GM21737 (cell line): ENCODE data around the gene HP1BP3.
"Not testable (repeated sequence)": the region's sequence is repeated elsewhere in the genome, so short reads cannot be mapped to it uniquely, and the experiment has no call there.

Experiments used
- ATAC-seq: cut with Tn5 transposase; IDR thresholded peaks from one replicate; pipeline ENCODE4 v1.9.1; 2021; ENCODE audit warnings: mild to moderate bottlenecking, moderate library complexity; ENCODE audit not compliant: unreplicated experiment

Gene HP1BP3, protein sequence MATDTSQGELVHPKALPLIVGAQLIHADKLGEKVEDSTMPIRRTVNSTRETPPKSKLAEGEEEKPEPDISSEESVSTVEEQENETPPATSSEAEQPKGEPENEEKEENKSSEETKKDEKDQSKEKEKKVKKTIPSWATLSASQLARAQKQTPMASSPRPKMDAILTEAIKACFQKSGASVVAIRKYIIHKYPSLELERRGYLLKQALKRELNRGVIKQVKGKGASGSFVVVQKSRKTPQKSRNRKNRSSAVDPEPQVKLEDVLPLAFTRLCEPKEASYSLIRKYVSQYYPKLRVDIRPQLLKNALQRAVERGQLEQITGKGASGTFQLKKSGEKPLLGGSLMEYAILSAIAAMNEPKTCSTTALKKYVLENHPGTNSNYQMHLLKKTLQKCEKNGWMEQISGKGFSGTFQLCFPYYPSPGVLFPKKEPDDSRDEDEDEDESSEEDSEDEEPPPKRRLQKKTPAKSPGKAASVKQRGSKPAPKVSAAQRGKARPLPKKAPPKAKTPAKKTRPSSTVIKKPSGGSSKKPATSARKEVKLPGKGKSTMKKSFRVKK

DNA sequence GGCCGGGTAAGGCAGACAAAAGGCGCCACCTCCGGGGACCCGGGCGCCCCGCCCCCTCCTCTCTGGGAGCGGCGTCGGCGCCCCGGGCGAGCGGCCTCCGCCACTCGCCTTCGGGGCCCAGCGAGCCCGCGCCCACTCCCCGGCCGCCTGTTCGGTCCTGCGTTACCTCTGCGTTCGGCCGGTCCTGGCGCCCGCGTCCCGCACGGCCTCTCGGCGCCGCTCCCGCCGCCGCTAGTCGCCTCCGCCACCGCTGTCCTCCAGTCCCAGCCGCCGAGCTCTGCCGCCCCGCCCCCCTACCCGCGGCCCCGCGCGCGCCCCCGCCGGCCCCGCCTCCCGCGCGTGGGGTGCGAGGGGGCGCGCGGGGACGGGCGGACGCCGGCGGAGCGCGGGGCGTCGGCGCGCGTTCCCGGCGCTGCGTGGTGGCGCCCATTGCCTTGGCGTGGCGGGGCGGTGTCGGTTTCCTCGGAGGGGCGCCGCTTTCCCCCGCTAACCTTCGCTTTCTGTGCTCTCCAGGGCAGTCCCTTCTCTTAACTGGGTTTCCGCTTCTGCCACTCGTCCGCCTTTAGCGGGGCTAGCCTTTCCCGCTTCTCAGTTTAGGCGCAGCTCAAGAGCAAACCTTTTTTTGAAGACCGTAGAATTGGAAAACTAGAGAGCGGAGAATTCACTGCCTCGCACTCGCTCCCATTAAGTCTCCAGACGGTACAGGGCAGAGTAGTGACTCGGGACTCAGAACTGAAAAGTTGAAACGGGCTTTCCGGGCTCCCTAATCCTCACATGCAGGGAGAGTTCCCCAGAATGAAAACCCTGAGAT, at the start of gene HP1BP3:
Gene HP1BP3, minus strand, starts transcription at position 279 of the 811 bp plus-strand sequence. CDS start 6,867 bp downstream, outside the sequence.
- ATAC-seq = peak; percentile 47

DNA sequence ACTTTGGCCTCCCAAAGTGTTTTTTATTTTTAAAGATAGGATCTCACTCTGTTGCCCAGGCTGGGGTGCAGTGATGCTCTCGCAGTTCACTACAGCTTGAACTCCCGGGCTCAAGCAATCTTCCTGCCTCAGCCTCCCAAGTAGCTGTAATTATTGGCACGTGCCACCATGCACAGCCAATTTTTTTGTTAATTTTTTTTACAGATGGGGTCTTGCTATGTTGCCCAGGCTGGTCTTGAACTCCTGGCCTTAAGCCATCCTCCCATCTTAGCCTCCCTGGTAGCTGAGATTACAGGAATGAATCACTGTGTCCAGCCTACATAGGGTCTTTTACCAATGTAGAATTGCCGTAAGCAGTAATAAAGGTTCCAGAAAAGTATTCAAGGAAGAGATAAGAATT, 49.1 kb upstream of the HP1BP3 start:
- no peak for ATAC-seq

DNA sequence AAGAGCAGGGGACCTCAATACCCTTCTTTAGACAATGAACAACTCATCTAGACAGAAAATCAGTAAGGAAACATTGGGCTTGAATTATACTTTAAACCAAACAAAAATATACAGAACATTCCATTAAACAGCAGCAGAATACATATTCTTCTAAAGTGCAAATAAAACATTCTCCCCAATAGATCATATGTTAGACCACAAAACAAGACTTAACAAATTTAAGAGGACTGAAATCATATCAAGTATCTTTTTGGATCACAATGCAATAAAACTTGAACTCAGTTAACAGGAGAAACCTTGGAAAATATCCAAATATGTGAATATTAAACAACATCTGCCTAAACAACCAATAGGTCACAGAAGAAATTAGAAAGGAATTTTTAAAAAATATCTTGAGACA, 47.7 kb upstream of the HP1BP3 start:
- no peak for ATAC-seq

DNA sequence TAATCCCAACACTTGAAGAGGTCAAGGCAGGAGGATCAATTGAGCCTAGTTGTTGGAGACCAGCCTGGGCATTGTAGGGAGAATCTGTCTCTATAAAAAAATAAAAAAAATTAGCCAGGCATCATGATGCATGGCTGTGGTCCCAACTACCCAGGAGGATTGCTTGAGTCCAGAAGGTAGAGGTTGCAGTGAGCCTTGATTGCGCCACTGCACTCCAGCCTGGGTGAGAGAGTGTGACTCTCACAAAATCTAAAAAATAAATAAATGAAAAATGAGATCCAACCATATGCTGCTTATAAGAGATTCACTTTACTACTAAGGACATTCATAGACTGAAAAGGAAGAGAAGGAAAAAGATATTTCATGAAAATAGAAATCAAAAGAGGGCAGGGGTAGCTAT, 47.1 kb upstream of the HP1BP3 start:
- ATAC-seq = no peak

DNA sequence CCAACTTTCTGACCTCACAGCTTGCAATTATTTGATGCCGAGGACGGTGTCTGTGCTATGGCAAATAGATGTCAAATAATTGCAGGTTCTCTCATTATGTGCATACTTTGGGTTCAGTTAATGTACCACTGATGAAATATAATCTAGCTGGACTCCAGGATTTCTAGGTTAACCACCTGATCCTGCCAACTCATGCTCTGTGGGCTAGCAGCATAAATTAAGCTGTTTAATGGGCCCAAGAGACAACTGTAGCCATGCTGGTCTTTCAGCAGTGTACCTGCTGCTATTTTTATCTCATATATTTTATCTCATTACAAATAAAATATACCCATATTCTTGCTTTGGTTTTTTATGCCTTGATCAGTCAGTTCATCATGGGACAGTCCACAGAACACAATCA, 43.3 kb upstream of the HP1BP3 start:
- no peak for ATAC-seq

DNA sequence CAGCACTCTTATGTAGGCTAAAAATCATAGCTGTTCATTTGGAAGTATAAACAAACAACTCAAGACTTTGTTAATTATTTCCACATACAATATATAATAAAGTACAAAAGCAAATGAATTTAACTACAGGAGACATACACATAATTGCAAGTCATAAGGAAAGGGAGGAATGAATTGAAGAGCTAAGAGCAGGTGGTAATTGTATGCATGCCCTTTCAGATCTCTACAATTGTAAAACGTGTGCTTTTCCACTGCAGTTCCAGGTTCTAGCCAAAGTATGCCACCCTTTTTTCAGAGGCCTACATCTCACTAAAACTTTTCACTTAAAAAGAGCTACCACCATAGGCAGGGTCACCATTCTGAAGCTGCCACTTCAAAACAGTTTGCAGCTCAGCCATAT, 42.8 kb upstream of the HP1BP3 start:
- no peak for ATAC-seq

DNA sequence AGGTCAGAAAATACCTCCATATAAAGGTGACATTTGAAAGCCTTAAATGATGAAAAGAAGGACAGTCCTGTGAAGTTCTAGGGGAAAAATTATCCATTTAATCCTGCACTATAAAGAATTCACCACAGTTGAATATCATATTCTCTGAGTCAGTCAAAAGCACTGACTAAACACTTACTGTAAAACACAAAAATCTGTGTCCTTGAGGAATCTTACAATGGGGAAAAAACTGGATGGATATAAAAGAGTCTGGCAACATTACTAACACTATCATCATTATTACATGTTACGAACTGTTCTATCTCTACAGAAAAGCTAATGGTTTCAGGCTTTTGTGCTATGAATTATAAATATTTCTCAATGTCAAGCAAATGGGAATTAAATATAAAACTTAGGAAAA, 42.4 kb upstream of the HP1BP3 start:
- no peak for ATAC-seq

DNA sequence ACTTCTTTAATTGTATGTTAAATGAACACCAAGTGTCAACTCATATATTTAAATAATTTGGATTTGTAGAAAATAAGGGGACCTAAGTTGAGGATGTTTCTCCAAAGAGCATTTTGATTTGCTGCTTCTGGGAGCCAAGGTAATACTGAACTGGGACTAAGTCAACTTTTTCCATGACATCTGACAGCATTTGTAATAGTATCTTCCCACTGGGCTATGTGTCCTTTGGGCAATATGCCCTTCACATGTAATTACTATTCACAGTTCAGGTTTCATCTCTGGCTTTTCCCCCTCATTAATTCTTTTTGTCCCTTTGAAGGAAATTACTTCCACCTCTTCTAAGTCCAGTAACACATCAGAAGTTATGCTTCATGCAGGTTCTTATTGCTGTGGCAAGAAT, 36.7 kb upstream of the HP1BP3 start:
- ATAC-seq = no peak

DNA sequence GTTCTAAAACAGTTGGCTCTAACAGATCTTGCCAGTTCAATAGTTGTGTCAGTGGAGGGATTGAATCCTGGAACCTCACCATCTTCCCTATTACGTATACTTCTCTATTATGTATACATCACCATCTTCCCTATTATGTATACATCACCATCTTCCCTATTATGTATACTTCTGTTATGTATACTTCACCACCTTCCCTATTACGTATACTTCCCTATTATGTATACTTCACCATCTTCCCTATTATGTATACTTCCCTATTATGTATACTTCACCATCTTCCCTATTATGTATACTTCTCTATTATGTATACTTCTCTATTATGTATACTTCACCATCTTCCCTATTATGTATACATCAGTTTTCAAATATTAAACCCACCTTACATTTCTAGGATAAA, 34.4 kb upstream of the HP1BP3 start:
- no peak for ATAC-seq

DNA sequence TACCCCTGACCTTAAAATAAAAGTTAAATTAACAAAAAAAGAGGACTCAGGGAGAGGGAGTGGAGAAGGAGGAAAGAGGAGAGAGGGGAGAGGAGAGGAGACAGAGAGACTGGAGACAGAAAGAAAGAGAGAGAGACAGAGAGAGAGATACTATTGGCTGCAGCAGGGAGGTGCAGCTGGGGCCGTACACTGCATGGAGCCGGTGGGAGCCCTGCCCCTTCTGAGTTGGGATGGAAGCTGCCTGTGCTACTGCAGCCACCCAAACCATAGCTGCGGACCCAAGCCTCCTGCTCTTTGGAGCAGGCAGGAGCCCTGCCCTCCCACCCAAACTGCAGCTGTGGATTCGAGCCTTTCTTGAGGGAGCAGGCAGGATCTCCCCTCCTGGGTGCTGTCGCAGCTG, 32.7 kb upstream of the HP1BP3 start:
- no peak for ATAC-seq

DNA sequence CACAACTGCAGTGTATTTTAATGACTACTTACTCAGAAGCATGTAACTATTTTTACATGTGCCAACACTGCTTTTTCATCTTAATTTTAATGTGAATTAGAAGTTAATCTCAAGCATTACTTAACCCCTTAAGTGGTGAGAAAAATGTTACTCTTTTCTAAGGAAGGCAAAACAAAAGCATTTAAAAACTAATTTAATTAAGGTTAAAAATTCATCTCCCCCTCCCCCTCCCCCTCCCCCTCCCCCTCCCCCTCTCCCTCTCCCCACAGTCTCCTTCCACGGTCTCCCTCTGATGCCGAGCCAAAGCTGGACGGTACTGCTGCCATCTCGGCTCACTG, 27.4 kb upstream of the HP1BP3 start:
- no peak for ATAC-seq

DNA sequence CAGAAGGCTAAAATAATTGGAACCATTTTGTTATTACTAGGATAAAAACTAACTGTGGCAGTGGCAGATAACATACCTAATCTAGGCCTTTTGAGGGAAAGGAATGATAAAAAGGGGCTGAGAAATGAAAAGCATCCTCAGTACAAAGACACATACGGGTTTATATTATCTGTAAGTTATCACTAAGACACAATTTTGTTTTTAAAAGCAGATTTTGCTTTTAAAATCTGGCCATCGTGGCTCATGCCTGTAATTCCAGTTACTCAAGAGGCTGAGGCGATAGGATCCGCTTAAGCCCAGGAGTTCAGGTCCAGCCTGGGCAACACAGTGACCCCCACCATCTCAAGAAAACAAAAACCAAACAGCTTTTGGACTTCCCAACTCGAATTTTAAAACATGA, 24.8 kb upstream of the HP1BP3 start:
- ATAC-seq = no peak

DNA sequence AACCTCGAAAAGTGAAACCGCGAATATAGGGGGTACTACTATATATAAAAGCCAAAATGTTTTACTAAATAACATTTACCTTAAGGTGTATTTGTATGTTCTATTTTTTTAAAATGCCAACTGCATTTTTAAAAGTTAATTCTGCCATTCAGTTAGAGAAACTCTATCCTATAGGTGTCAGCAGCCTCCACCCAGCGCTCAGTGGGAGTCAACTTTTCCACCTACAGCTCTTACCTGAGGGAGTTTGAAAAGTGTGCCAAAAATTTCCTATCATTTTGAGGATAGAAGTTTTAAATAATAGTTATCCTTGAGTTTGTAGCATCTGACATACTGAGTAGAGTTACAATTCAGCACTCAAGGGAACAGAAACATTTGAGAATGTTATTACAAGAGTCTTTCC, 6.1 kb upstream of the HP1BP3 start:
- no peak for ATAC-seq

DNA sequence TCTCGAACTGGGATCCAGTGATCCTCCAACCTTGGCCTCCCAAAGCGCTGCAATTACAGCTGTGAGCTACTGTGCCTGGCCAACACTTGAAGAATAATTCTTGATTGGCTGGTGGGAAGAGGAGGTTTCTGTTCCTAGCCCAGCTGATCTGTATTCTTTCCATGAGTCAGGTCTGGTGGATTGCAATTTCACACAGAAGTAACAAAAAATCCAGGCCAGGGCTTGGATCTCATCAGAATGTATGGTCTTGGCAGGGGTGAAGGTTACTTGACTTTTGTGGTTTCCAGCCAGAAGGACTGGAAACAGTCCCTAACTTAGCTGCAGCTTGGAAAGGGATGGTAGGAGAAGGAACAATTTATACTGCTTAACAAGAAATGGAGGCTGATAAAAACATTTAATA, 5.1 kb upstream of the HP1BP3 start:
- ATAC-seq = no peak

DNA sequence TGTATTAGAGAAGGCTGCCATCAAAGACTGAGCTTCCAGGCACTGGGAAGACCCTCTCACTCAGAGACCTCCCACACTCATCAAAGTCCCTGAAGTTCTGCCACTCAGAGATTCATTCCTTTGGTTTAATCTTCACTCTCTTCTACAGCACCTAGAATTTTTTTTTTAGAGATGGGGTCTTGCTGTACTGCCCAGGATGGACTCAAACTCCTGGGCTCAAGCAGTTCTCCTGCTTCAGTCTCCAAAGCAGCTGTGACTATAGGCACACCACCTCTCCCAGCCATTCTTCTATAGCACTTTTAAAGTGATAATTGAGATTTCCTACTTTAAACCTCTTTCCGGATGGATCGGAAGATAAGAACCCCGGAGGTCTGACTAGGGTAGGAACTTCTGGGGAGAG, 3.7 kb upstream of the HP1BP3 start:
- ATAC-seq = no peak

DNA sequence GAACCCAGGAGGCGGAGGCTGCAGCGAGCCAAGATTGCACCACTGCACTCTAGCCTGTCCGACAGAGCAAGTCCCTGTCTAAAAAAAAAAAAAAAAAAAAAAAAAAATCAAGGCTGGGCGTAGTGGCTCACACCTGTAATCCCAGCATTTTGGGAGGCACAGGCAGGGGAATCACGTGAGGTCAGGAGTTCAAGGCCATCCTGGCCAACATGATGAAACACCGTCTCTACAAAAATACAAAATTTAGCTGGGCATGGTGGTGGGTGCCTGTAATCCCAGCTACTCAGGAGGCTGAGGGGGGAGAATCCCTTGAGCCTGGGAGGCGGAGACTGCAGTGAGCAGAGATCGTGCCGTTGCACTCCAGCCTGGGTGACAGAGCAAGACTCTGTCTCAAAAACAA, 2.5 kb upstream of the HP1BP3 start:
- not testable (repeated sequence) for ATAC-seq

DNA sequence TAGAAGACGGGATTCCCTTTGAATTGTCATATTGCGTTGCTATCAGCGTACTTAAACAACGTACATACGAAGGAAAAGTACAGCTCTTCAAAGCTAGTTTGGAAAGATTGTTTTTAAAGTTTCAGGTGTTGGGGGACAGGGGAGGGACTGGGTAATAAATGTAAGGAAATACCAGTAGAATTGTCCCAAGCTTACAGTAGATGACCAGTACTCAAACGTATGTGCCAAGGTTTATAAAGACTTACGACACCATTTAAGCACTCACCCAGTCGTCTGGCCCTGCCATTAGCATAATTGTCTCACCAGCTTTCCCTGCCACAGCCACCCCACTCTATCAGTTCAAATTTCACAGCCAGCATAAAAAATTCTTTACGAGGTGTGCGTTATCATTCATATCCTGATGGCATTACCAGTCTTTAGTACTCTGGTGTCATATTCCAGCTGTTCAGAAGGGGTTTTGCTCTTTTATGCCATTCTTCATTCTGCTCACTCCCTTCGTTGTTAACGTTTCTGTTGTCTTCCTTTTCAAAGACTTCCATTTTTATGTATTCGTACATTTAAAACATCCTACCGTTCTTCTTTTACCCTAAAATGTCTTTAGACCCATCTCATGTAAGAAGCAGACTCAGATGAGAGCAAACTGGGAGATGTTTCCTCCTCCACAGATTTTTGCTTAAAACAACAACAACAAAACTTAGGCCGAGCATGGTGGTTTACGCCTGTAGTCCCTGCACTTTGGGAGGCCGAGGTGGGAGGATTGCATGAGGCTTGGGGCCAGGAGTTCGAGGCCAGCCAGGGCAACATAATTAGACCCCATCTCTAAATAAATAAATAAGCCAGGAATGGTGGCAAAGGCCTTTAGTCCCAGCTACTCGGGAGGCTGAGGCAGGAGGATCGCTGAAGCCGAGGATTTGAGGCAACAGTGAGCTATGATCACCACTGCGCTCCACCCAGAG, 1.0 kb upstream of the HP1BP3 start:
- ATAC-seq = no peak

DNA sequence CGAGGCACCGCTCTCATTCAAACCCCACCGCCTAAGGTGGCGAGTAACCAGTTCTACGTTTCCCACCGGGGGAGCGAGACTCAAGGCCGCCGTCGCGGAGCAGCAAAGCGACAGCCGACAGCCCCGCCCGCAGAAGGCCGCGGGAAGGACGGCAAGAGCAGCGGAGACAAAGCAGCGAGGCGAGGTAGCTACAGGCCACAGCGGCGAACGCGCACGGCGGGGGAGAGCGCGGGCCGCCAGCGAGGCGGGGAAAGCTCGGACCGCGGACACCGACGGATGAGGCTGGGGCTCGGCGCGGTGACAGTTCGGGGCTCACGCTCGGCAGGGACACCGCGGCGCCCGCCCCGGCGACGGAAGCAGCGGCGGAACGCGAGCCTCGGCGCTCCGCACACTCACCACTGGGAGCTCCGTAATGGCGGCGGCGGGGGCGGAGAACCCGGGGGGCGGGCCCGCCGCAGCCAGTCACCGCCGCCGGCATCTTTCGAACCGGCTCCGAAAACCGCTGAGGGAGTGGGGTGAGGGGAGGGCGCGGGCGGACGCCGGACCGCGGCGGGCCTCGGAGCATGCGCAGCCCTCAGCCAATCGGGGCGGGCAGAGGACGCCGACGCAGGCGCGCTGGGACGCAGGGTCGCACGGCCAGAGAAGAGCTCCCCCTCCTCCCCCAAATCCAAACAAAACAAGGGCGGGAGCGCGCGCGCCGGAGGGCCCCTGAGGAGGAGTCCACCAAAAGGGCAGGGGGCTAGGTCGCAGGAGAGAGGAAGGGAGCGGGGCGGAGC, 666 bp downstream of the HP1BP3 start:
- ATAC-seq = peak; percentile 67

DNA sequence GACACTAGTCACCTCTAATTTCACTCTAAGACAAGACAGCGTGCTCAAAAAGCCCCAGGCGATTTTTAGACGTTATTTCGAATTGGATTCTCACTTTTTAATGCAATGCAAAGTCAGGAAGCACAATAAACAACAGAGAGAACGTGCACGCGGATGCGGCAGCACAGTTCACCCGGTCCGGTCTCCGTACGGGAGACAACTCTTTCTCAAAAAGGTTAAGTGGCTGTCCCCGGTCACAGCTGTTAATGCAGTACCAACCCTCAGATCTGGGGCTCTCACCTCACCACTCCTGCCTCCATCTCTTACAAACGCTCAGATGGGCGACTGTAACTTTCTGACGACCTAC, 1.2 kb downstream of the HP1BP3 start:
- ATAC-seq = peak; percentile 11

DNA sequence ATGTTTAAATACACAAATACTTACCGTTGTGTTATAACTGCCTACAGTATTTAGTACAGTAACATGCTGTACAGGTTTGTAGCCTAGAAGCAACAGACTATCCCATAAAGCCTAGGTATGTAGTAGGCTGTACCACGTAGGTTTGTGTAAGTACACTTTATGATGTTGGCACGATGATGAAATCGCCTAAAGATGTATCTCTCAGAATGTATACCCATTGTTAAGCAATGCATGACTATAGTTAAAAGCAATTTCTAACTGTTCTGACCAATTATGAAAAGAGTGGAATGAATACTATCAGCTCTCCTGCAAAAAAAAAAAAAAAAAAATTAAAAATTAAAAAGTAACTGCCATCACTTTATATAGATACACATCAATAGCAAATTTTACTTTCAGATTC, 11.4 kb downstream of the HP1BP3 start:
- no peak for ATAC-seq
